Gastrocnemius medialis (tissue), 4 donors: ENCODE data around the gene EFCAB5.

Experiments used
- POLR2A ChIP-seq, 2 donors: fragments of 450-650 bp; IDR thresholded peaks; one replicate each; pipeline ENCODE4 v1.6.1; 2017; ENCODE audit warnings: antibody characterized with exemption in 2 of 2, mild to moderate bottlenecking in 2 of 2, moderate library complexity in 2 of 2
- TF ChIP-seq, protein P1 (sequence below), 5 experiments: fragments of 450-650 bp in 3 of 5; fragments of 200-600 bp in 2 of 5; sonication (generic) in 2 of 5; IDR thresholded peaks in 4 of 5; conservative IDR thresholded peaks in 1 of 5; 1 replicate in 4 of 5; 2 replicates in 1 of 5; pipeline ENCODE4 v1.5.1; 2016 to 2019; ENCODE audit warnings: antibody characterized with exemption in 5 of 5, mild to moderate bottlenecking in 3 of 5, moderate library complexity in 3 of 5

DNA sequence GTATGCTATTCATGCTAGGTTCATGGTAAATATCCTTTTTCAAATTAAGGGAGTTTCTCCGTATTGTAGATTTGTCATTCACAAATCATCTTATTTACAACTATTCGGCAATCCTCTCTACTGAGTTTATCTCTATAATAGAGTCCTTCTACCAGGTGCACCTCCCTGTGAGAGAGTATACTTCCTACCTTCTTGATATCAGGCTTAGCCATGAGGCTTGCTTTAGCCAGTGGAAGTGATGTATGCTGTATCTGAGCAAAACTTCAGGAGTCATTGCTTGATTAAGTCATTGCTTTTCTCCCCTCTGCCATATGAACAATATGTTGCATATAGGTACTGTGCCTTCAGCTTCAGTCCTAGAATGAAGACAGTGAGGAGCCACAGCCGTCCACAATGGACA lies 195.7 kb downstream of the EFCAB5 start:
- no peak for TF ChIP-seq POLR2A (IDR thresholded peaks at IDR 0.05)
- TF ChIP-seq, protein P1, sequence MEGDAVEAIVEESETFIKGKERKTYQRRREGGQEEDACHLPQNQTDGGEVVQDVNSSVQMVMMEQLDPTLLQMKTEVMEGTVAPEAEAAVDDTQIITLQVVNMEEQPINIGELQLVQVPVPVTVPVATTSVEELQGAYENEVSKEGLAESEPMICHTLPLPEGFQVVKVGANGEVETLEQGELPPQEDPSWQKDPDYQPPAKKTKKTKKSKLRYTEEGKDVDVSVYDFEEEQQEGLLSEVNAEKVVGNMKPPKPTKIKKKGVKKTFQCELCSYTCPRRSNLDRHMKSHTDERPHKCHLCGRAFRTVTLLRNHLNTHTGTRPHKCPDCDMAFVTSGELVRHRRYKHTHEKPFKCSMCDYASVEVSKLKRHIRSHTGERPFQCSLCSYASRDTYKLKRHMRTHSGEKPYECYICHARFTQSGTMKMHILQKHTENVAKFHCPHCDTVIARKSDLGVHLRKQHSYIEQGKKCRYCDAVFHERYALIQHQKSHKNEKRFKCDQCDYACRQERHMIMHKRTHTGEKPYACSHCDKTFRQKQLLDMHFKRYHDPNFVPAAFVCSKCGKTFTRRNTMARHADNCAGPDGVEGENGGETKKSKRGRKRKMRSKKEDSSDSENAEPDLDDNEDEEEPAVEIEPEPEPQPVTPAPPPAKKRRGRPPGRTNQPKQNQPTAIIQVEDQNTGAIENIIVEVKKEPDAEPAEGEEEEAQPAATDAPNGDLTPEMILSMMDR (IDR thresholded peaks at IDR 0.05 in 4 of 5, conservative IDR thresholded peaks at IDR 0.05 in 1 of 5), result no peak
